NCI-H1092 treated with DMSO at 0.1 percent for 48 hours (cell line): ENCODE results near the gene CIROP.

Source experiments
- DNase-seq: peaks from one replicate; lab custom pipeline; 2025; lab: John Stamatoyannopoulos, UW

CIROP gene

GRCh38 chr14:23104591-23105347, at the start of gene CIROP:
Gene CIROP, minus strand, starts transcription at chr14:23104989. Its CDS starts 69 bp downstream, at chr14:23104920.
- DNase-seq, result no peak

GRCh38 chr14:23153851-23154796, 49.3 kb upstream of the CIROP start:
- no peak for DNase-seq

GRCh38 chr14:23151342-23151741, 46.6 kb upstream of the CIROP start:
- DNase-seq, result no peak

- no peak for DNase-seq
Observed at GRCh38 chr14:23149745-23150144, 45.0 kb upstream of the CIROP start.

GRCh38 chr14:23148591-23149249, 43.9 kb upstream of the CIROP start:
- DNase-seq, result no peak

GRCh38 chr14:23147676-23148075, 42.9 kb upstream of the CIROP start:
- no peak for DNase-seq

- no peak for DNase-seq
Observed at GRCh38 chr14:23146980-23147379, 42.2 kb upstream of the CIROP start.

GRCh38 chr14:23146351-23146910, 41.6 kb upstream of the CIROP start:
- DNase-seq, result no peak

GRCh38 chr14:23145794-23146350, 41.1 kb upstream of the CIROP start:
- no peak for DNase-seq

GRCh38 chr14:23143911-23144310, 39.1 kb upstream of the CIROP start:
- no peak for DNase-seq

GRCh38 chr14:23142826-23143225, 38.0 kb upstream of the CIROP start:
- no peak for DNase-seq

- no peak for DNase-seq
Observed at GRCh38 chr14:23141706-23142444, 37.1 kb upstream of the CIROP start.

- DNase-seq, result no peak
Observed at GRCh38 chr14:23140371-23140770, 35.6 kb upstream of the CIROP start.

GRCh38 chr14:23139874-23140273, 35.1 kb upstream of the CIROP start:
- no peak for DNase-seq

GRCh38 chr14:23137813-23138535, 33.2 kb upstream of the CIROP start:
- no peak for DNase-seq

GRCh38 chr14:23137192-23137812, 32.5 kb upstream of the CIROP start:
- DNase-seq, result peak; percentile 44

- no peak for DNase-seq
Observed at GRCh38 chr14:23136566-23137133, 31.9 kb upstream of the CIROP start.

GRCh38 chr14:23132970-23133369, 28.2 kb upstream of the CIROP start:
- no peak for DNase-seq

- DNase-seq, result no peak
Observed at GRCh38 chr14:23131482-23131881, 26.7 kb upstream of the CIROP start.

- no peak for DNase-seq
Observed at GRCh38 chr14:23130871-23131270, 26.1 kb upstream of the CIROP start.
